ENCODE measurements around the gene EEFSEC. TPM values are rescaled to one million over a fixed set of nuclear protein-coding genes. Genes with fewer than 3 reads are reported as not detected.
A peak's percentile ranks its signal among the peaks of the same experiment; 100 is the strongest.

Gene EEFSEC
- total RNA-seq, 1 donor from 2014 or later = 15.6 TPM

DNA sequence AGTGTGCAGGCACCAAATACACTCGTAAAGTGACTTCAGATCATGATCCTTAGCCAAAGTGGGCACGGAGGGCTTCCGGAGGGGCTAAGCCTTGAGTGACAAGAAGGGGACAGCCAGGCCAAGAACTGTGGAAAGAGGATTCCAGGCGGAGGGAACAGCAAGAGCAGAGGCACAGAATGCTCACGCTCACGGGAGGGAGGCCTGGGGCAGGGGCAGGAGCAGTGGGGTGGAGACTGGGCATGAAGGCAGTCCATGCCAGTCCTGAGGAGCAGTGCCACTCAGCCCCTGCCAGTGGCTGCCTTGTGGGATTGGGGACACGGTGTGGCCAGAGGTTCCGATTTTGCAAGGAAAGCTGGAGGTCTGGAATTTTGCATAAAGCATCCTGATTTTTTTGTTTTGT, 277.4 kb downstream of the EEFSEC start:
- TF ChIP-seq, protein P1, sequence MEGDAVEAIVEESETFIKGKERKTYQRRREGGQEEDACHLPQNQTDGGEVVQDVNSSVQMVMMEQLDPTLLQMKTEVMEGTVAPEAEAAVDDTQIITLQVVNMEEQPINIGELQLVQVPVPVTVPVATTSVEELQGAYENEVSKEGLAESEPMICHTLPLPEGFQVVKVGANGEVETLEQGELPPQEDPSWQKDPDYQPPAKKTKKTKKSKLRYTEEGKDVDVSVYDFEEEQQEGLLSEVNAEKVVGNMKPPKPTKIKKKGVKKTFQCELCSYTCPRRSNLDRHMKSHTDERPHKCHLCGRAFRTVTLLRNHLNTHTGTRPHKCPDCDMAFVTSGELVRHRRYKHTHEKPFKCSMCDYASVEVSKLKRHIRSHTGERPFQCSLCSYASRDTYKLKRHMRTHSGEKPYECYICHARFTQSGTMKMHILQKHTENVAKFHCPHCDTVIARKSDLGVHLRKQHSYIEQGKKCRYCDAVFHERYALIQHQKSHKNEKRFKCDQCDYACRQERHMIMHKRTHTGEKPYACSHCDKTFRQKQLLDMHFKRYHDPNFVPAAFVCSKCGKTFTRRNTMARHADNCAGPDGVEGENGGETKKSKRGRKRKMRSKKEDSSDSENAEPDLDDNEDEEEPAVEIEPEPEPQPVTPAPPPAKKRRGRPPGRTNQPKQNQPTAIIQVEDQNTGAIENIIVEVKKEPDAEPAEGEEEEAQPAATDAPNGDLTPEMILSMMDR (IDR thresholded peaks at IDR 0.05) = no peak
- peaks cover 50% of the 10 kb centered on the region for H3K27me3 Mint-ChIP-seq (ENCODE audit: unreplicated experiment)
- DNase-seq (ENCODE audit: extremely low spot score, unreplicated experiment) = no peak
- H3K9me3 Mint-ChIP-seq (ENCODE audit: unreplicated experiment) = no peaks in the 10 kb centered on the region
- H3K27ac Mint-ChIP-seq (ENCODE audit: unreplicated experiment) = no peak overlapping the region
- no peaks in the 10 kb centered on the region for H3K36me3 Mint-ChIP-seq (ENCODE audit: unreplicated experiment)
- H3K4me3 Mint-ChIP-seq (ENCODE audit: unreplicated experiment) = no peak overlapping the region
- peaks cover 20% of the 10 kb centered on the region for H3K4me1 Mint-ChIP-seq (ENCODE audit: unreplicated experiment)

DNA sequence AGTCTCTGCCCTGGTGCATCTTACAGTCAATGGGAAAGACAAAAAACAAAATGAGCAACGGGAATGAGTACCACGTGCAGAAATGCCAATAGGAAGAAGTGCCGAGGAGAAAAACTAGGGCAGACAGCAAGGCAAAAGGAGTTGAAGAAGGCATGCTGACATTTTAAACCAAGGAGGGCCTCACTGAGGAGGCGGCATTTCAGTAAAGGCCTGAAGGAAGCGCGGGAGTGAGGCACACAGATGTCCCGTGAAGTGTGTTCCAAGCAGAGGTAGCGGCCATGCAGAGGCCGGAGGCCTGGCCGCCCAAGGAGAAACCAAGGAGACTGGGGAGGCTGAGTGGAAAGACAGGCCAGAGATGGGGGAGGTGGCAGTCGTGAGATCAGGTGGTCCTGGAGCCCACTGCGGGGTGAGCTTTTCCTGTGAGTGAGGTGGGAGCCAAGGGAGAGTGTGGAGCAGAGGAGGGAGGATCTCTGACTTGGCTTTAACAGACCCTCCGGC, 278.6 kb downstream of the EEFSEC start:
- DNase-seq (ENCODE audit: extremely low spot score, unreplicated experiment) = no peak
- H3K27ac Mint-ChIP-seq (ENCODE audit: unreplicated experiment) = no peak overlapping the region
- no peaks in the 10 kb centered on the region for H3K36me3 Mint-ChIP-seq (ENCODE audit: unreplicated experiment)
- H3K27me3 Mint-ChIP-seq (ENCODE audit: unreplicated experiment) = peaks cover 61% of the 10 kb centered on the region
- H3K4me3 Mint-ChIP-seq (ENCODE audit: unreplicated experiment) = peak overlapping the region; percentile 64
- H3K9me3 Mint-ChIP-seq (ENCODE audit: unreplicated experiment) = peaks cover 5% of the 10 kb centered on the region
- TF ChIP-seq, protein P1 (IDR thresholded peaks at IDR 0.05) = no peak
- H3K4me1 Mint-ChIP-seq (ENCODE audit: unreplicated experiment) = peaks cover 20% of the 10 kb centered on the region

DNA sequence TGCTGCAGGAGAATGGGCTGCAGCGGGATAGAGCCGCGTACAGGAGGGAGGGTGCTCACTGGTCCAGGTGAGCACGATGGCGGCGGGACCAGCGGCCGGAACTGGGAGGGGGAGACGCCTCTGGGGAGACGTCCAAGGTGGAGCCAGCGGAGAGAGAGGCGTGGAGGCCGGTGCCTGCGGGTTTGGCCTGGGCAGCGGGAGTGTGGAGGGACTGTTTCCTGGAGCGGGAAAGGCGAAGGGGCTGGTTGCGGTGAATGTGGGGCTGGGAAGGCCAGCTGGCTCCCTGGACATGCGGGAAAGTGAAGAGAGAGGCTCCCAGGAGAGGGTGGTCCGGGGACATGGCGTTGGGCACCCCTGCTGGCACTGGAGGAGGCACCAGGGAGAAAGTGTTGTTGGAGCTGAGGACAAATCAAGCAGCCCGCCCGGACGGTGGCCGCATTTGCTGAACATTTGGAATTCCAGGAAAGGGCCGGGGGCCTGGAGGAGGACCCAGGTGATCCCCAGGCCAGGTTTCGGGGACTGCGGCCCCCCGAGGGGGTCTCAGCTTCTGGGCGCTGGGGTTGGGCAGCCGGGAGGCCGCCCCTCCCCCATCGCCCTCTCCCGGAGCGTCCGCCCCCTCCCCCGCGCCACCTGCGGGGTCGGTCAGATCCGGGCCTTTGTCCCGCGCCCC, 279.2 kb downstream of the EEFSEC start:
- Mint-ChIP-seq H3K27me3 (ENCODE audit: unreplicated experiment) (peaks cover 67% of the 10 kb centered on the region), H3K27ac (ENCODE audit: unreplicated experiment) (no peak overlapping the region), H3K9me3 (ENCODE audit: unreplicated experiment) (peaks cover 5% of the 10 kb centered on the region), H3K36me3 (ENCODE audit: unreplicated experiment) (no peaks in the 10 kb centered on the region), H3K4me1 (ENCODE audit: unreplicated experiment) (peaks cover 20% of the 10 kb centered on the region), H3K4me3 (ENCODE audit: unreplicated experiment) (peak overlapping the region; percentile 64)
- TF ChIP-seq, protein P1 (IDR thresholded peaks at IDR 0.05) = no peak
- no peak for DNase-seq (ENCODE audit: extremely low spot score, unreplicated experiment)

DNA sequence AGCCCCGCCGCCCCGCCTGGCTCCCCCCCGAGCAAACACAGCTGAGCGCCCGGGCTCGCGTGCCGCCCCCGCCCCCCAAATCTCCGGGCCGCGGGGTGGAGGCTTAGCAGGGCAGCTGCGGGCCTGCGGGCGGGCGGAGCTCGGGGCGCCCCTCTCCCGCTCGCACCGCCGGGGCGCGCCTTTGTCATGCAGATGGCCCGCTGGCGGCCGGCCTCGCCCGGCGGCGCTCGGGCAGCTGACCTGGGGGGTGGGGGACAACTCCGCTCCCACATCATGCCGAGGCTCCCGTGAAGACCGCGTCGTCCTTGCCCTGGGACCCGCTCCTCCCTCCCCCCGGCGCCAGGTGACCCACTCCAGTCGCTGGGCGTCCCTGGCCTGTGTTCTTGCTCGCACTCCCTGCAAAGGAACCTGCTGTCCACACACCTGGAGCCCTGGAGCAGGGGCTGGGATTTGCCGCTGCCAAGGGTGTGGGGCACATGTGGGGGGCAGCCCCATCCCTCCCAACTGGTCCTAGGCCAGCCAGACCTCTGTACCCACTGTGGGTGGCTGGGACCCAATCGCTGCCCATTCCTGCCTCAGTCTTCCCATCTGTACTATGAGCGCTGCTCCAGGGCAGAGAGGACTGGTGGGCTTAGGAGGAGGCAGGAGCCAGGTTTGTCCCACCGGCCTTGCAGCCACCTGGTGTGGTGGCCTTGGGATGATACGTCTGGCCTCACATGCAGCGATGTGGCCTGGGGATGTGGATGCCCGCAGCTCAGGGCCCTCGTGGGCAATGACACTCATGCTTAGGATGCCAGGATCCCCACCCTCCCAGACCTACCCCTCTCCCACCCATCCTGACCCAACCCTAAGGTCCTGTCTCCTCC, 279.9 kb downstream of the EEFSEC start:
- Mint-ChIP-seq H3K9me3 (ENCODE audit: unreplicated experiment) (peaks cover 5% of the 10 kb centered on the region), H3K36me3 (ENCODE audit: unreplicated experiment) (no peaks in the 10 kb centered on the region), H3K4me1 (ENCODE audit: unreplicated experiment) (peaks cover 20% of the 10 kb centered on the region), H3K27ac (ENCODE audit: unreplicated experiment) (no peak overlapping the region), H3K4me3 (ENCODE audit: unreplicated experiment) (peak overlapping the region; percentile 38), H3K27me3 (ENCODE audit: unreplicated experiment) (peaks cover 68% of the 10 kb centered on the region)
- DNase-seq (ENCODE audit: extremely low spot score, unreplicated experiment) = no peak
- TF ChIP-seq, protein P1 (IDR thresholded peaks at IDR 0.05) = no peak

DNA sequence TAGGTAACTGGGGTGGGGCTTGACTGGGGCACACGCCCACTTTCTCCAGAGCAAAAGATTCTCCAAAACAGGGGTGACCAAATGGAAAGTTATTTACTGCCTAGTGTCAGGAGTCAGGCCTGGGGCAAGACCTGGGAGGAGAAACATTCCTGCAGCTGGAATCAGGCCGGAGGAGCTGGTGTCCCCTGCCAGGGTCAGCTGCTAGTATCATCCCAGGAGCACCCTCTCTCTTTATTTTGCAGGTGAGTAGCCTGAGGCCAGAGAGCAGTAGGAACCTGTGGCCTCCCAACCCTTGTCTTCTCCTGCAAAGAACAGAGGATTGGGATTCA, 280.5 kb downstream of the EEFSEC start:
- DNase-seq (ENCODE audit: extremely low spot score, unreplicated experiment) = no peak
- TF ChIP-seq, protein P1 (IDR thresholded peaks at IDR 0.05) = no peak
- Mint-ChIP-seq H3K4me3 (ENCODE audit: unreplicated experiment) (no peak overlapping the region), H3K27me3 (ENCODE audit: unreplicated experiment) (peaks cover 64% of the 10 kb centered on the region), H3K9me3 (ENCODE audit: unreplicated experiment) (peaks cover 5% of the 10 kb centered on the region), H3K36me3 (ENCODE audit: unreplicated experiment) (no peaks in the 10 kb centered on the region), H3K27ac (ENCODE audit: unreplicated experiment) (no peak overlapping the region), H3K4me1 (ENCODE audit: unreplicated experiment) (peaks cover 20% of the 10 kb centered on the region)
